Mucosa of descending colon (tissue), 3 donors: Measurements from ENCODE around the gene ALDH1A2. TPM values are rescaled to one million over a fixed set of nuclear protein-coding genes. Genes with fewer than 3 reads are reported as not detected.

ENCODE experiments used
- ATAC-seq: fragments of 200-7000 bp; cut with Tn5 transposase; one replicate; pipeline ENCODE4 v1.9.1; 2020; ENCODE audit warnings: mild to moderate bottlenecking, moderate library complexity
- DNase-seq, 3 donors: peaks; one replicate each; pipeline ENCODE4 v3.0.0-alpha.2; 2020
- H3K36me3 ChIP-seq: fragments of 200-600 bp; one replicate; pipeline ENCODE4 v1.8.0; 2021; ENCODE audit warnings: low read depth, mild to moderate bottlenecking
- H3K4me1 ChIP-seq: fragments of 200-600 bp; one replicate; pipeline ENCODE4 v1.8.0; 2021; ENCODE audit warnings: low read depth, mild to moderate bottlenecking
- H3K4me3 ChIP-seq: fragments of 200-600 bp; one replicate; pipeline ENCODE4 v1.8.0; 2021; ENCODE audit warnings: mild to moderate bottlenecking
- H3K9me3 ChIP-seq: fragments of 200-600 bp; one replicate; pipeline ENCODE4 v1.8.0; 2021; ENCODE audit warnings: mild to moderate bottlenecking
- CTCF ChIP-seq: fragments of 200-600 bp; IDR thresholded peaks from one replicate; pipeline ENCODE4 v1.8.0; 2022; ENCODE audit warnings: antibody characterized with exemption, mild to moderate bottlenecking
- intact Hi-C, 2 donors: fragments of 100-400 bp; cut with DNase I in 1 of 2; cut with micrococcal nuclease in 1 of 2; formaldehyde crosslinking; loops; one replicate each; pipeline versions ENCODE4 v1.11.0 to v1.11.1; 2022; cut with DNase I, micrococcal nuclease
- total RNA-seq, 3 donors: library from RNA; stranded (reverse); fragmentation: NEBNext Ultra II Directional in 2 of 3; extraction: Animal tissue kit (Norgen Biotek cat#: 25700) in 2 of 3; gene quantifications; one replicate each; pipeline versions ENCODE4 v1.2.1 to v1.2.4, GENCODE V29; 2021 to 2023
- donor health status: DM: no; HTN: no; CAD: no; lungs with moderate emphysema.
- donor health status: DM: no; HTN: no; CAD: no.
- donor health status: DM: no; HTN: yes; CAD: no.

ALDH1A2 gene
- total RNA-seq, 3 donors from 2014 or later = 0.55 to 8.6 (median 4.3) TPM

- Histone ChIP-seq H3K4me1 (no peaks in the 10 kb centered on the region), H3K36me3 (no peaks in the 10 kb centered on the region), H3K4me3 (no peak overlapping the region), H3K9me3 (no peaks in the 10 kb centered on the region)
- no peak for ATAC-seq
- intact Hi-C loops = no loop called here
- DNase-seq = no peak
- no peak for TF ChIP-seq CTCF
These were observed 72.7 kb downstream of the ALDH1A2 start for GRCh38 chr15:57992761-57993355.

GRCh38 chr15:57973534-57973933, 92.0 kb downstream of the ALDH1A2 start:
- ATAC-seq = no peak
- TF ChIP-seq CTCF = no peak

GRCh38 chr15:57972864-57973263, 92.6 kb downstream of the ALDH1A2 start:
- DNase-seq (no peak), ATAC-seq (no peak)
- TF ChIP-seq CTCF = no peak
- H3K4me1 ChIP-seq = no peaks in the 10 kb centered on the region
- H3K4me3 ChIP-seq = no peak overlapping the region
- H3K9me3 ChIP-seq = no peaks in the 10 kb centered on the region
- intact Hi-C loops = no loop called here
- H3K36me3 ChIP-seq = no peaks in the 10 kb centered on the region

More at GRCh38 chr15:57973534-57973933, 92.0 kb downstream of the ALDH1A2 start:
- H3K9me3 ChIP-seq = no peaks in the 10 kb centered on the region
- H3K36me3 ChIP-seq = no peaks in the 10 kb centered on the region
- no peaks in the 10 kb centered on the region for H3K4me1 ChIP-seq
- no peak for DNase-seq
- no peak overlapping the region for H3K4me3 ChIP-seq
- intact Hi-C loops = no loop called here

GRCh38 chr15:57969996-57970395, 95.5 kb downstream of the ALDH1A2 start:
- intact Hi-C loops = no loop called here
- ATAC-seq (no peak), DNase-seq (no peak)
- no peak overlapping the region for H3K4me3 ChIP-seq
- no peaks in the 10 kb centered on the region for H3K36me3 ChIP-seq
- H3K9me3 ChIP-seq = no peaks in the 10 kb centered on the region
- no peak for TF ChIP-seq CTCF
- no peaks in the 10 kb centered on the region for H3K4me1 ChIP-seq

GRCh38 chr15:57969355-57969754, 96.2 kb downstream of the ALDH1A2 start:
- Histone ChIP-seq H3K4me3 (no peak overlapping the region), H3K4me1 (no peaks in the 10 kb centered on the region), H3K36me3 (no peaks in the 10 kb centered on the region), H3K9me3 (no peaks in the 10 kb centered on the region)
- DNase-seq (peak in 1 of 3 donors; percentile 14), ATAC-seq (no peak)
- TF ChIP-seq CTCF = no peak
- intact Hi-C loops = no loop called here

GRCh38 chr15:57962887-57963286, 102.6 kb downstream of the ALDH1A2 start:
- DNase-seq = no peak
- Histone ChIP-seq H3K36me3 (no peaks in the 10 kb centered on the region), H3K4me3 (no peak overlapping the region), H3K9me3 (no peaks in the 10 kb centered on the region), H3K4me1 (no peaks in the 10 kb centered on the region)
- TF ChIP-seq CTCF = no peak
- ATAC-seq = no peak
- intact Hi-C loops = no loop called here
